Activated CD4-positive, alpha-beta T cell treated with anti-CD3 and anti-CD28 coated beads, Interleukin-2, amount 50 U/mL, for 24 hours (primary cell): ENCODE results near the gene IFFO2.

Source experiments
- DNase-seq, 2 donors: peaks; one replicate each; pipeline ENCODE4 v3.0.0-alpha.2; 2020; ENCODE audit warnings: low read depth in 1 of 2, low spot score in 1 of 2

Gene IFFO2

DNA sequence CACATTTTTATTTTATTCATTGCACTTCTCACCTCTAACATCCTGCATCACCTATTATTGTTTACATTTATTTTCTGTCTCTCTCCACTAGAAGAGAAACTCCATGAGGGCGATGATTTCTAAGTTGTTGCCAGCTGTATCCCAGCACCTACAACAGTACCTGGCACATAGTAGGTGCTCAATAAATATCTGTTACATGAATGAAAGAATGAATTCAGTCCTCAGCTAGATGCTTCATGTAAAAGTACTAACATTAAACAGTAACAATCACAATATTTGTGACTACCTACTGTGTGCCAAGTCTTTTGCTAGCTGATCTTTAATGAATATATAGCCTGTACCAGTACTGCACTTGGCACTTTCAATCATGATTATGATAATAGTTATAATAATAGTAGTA is 100.0 kb downstream of the IFFO2 start:
- DNase-seq = no peak

DNA sequence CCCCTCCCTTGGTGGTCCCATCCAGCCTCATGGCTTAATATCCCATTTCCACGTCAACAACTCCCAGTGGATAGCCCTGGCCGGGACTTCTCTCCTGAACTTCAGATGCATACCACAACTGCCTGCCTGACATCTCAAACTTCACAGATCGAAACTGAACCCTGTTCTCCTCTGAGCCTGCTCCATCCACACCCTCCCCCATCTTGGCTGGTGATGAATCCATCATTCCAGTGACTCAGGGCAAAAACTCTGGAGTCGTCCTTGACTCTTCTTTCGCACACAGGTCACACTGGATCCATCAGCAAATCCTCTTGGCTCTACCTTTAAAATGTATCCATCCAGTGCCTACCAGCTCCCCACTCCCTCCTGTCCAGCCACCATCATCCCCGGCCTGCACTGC is 100.9 kb downstream of the IFFO2 start:
- DNase-seq = no peak

DNA sequence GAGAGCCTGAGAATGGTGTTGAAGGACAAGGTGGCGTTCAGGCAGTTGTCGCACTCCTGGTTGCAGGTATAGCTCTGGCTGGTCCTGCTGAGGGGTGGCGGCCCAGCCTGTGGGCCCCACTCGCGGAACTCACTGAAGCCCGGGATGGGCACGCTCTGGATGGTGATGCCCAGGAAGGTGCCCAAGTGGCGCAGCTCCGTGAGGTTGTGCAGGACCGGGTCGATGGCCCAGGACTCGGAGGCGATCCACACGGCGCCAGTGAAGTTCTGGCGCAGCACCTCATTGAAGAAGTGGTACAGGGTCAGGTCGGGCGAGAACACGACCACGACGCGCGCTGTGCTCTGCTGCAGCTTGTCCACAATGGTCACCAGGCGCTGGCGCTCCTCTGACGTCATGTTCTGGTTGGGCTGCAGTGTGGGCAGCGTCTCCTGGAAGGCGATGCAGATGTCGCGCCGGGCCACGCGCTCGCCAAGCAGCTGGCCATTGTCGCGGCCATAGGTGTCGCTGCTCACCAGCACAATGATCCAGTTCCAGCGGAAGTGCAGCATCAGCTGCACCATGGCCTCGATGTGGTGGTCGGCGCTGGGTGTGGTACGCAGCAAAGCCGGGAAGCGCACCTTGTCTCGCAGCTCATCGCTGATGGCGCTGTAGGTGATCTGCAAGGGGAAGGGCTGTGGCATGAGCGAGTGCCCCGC is 102.0 kb downstream of the IFFO2 start:
- DNase-seq = no peak
